Transverse colon (tissue), 4 donors: ENCODE results near the gene SRGAP2B.
"Not testable (repeated sequence)": the region's sequence is repeated elsewhere in the genome, so short reads cannot be mapped to it uniquely, and the experiment has no call there.

Source experiments
- POLR2AphosphoS5 ChIP-seq, 3 donors: sonication (generic); formaldehyde crosslinking; IDR thresholded peaks; one replicate each; pipeline ENCODE4 v1.6.1; 2016; ENCODE audit warnings: antibody characterized with exemption in 3 of 3
- TF ChIP-seq, protein P1 (sequence below), 5 experiments: fragments of 200-600 bp in 3 of 5; fragments of 450-650 bp in 2 of 5; sonication (generic) in 3 of 5; IDR thresholded peaks; 1 replicate in 2 of 5; 2 replicates in 3 of 5; pipeline ENCODE4 v1.5.1; 2016 to 2017; ENCODE audit warnings: antibody characterized with exemption in 5 of 5, inconsistent platforms in 3 of 5, mild to moderate bottlenecking in 2 of 5, moderate library complexity in 1 of 5

DNA sequence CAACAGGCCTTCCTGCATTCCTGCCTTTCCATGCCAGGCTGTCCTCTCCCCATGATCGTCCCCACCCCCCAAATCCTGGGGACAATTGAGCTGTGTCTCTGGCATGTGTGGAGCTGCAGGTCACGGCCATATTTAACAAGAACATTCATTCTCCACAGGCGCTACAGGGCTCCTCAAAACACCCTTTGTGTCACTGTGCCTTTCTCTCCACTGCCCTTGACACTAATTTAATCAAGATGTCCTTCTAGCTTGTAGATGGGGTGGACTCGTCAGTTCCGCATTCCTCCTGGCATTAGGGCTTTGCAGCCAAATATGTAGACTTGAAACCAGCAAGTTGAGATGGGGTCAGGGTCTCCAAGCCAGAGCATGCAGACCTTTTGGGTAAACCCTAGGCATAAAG, 163.0 kb downstream of the SRGAP2B start:
- TF ChIP-seq POLR2AphosphoS5 (IDR thresholded peaks at IDR 0.05), result not testable (repeated sequence)
- TF ChIP-seq, protein P1, sequence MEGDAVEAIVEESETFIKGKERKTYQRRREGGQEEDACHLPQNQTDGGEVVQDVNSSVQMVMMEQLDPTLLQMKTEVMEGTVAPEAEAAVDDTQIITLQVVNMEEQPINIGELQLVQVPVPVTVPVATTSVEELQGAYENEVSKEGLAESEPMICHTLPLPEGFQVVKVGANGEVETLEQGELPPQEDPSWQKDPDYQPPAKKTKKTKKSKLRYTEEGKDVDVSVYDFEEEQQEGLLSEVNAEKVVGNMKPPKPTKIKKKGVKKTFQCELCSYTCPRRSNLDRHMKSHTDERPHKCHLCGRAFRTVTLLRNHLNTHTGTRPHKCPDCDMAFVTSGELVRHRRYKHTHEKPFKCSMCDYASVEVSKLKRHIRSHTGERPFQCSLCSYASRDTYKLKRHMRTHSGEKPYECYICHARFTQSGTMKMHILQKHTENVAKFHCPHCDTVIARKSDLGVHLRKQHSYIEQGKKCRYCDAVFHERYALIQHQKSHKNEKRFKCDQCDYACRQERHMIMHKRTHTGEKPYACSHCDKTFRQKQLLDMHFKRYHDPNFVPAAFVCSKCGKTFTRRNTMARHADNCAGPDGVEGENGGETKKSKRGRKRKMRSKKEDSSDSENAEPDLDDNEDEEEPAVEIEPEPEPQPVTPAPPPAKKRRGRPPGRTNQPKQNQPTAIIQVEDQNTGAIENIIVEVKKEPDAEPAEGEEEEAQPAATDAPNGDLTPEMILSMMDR (IDR thresholded peaks at IDR 0.05), result not testable (repeated sequence)
